Hepatocyte (in vitro differentiated cells): ENCODE data around the gene TAS2R20. TPM values are rescaled to one million over a fixed set of nuclear protein-coding genes. Genes with fewer than 3 reads are reported as not detected.

ENCODE experiments used
- DNase-seq: peaks from one replicate; pipeline ENCODE4 v3.0.0-alpha.2; 2016; ENCODE audit warnings: low spot score
- H2AFZ ChIP-seq: fragments of 200-600 bp; sonication (generic); 2 replicates; pipeline ENCODE4 v1.6.0; 2016; ENCODE audit warnings: antibody characterized with exemption, mild to moderate bottlenecking
- H3K27ac ChIP-seq: fragments of 200-600 bp; sonication (generic); 2 replicates; pipeline ENCODE4 v1.5.1; 2016; ENCODE audit warnings: mild to moderate bottlenecking
- H3K27me3 ChIP-seq: fragments of 200-600 bp; sonication (generic); 2 replicates; pipeline ENCODE4 v1.6.1; 2016
- H3K36me3 ChIP-seq: fragments of 200-600 bp; sonication (generic); replicated peaks from 2 replicates; pipeline ENCODE4 v1.5.1; 2016; ENCODE audit warnings: low read depth; ENCODE audit not compliant: insufficient read depth
- H3K4me1 ChIP-seq: fragments of 200-600 bp; sonication (generic); 2 replicates; pipeline ENCODE4 v1.5.1; 2016; ENCODE audit warnings: mild to moderate bottlenecking, moderate library complexity; ENCODE audit not compliant: insufficient read depth
- H3K4me2 ChIP-seq: fragments of 200-600 bp; sonication (generic); 2 replicates; pipeline ENCODE4 v1.6.0; 2016
- H3K4me3 ChIP-seq: fragments of 200-600 bp; sonication (generic); 2 replicates; pipeline ENCODE4 v1.5.1; 2016; ENCODE audit warnings: mild to moderate bottlenecking
- H3K79me2 ChIP-seq: fragments of 200-600 bp; sonication (generic); 2 replicates; pipeline ENCODE4 v1.6.0; 2017; ENCODE audit warnings: mild to moderate bottlenecking
- H3K9me2 ChIP-seq: fragments of 200-600 bp; sonication (generic); replicated peaks from 2 replicates; pipeline ENCODE4 v1.6.0; 2017; ENCODE audit warnings: mild to moderate bottlenecking; ENCODE audit not compliant: insufficient read depth
- H3K9me3 ChIP-seq: fragments of 200-600 bp; sonication (generic); 2 replicates; pipeline ENCODE4 v1.5.1; 2016; ENCODE audit warnings: low read depth, mild to moderate bottlenecking
- H4K20me1 ChIP-seq: fragments of 200-600 bp; sonication (generic); 2 replicates; pipeline ENCODE4 v1.6.0; 2016; ENCODE audit warnings: mild to moderate bottlenecking; ENCODE audit not compliant: insufficient read depth, poor library complexity, severe bottlenecking
- CTCF ChIP-seq: fragments of 200-600 bp; sonication (generic); IDR thresholded peaks from 2 replicates; pipeline ENCODE4 v1.5.1; 2016; ENCODE audit warnings: antibody characterized with exemption, mild to moderate bottlenecking; ENCODE audit not compliant: poor library complexity
- EZH2 ChIP-seq: fragments of 200-600 bp; sonication (generic); IDR thresholded peaks from 2 replicates; pipeline ENCODE4 v1.6.1; 2016; ENCODE audit warnings: antibody characterized with exemption, mild to moderate bottlenecking, borderline replicate concordance
- EZH2phosphoT487 ChIP-seq: fragments of 200-600 bp; sonication (generic); IDR thresholded peaks from one replicate; pipeline ENCODE4 v1.6.1; 2018; ENCODE audit warnings: antibody characterized with exemption, mild to moderate bottlenecking, low read depth, moderate library complexity; ENCODE audit not compliant: unreplicated experiment, severe bottlenecking
- WGBS: methylation state at CpG from one replicate; pipeline ENCODE4 v1.1.6; 2016; ENCODE audit warnings: low lambda C conversion rate; ENCODE audit errors: missing lambda C conversion rate; 5-methylcytosine and 5-hydroxymethylcytosine counted together
- polyA plus RNA-seq: library from polyadenylated mRNA; unstranded; fragments of >200 nt; fragmentation: Nextera tagmentation; extraction: Ambion mirVana; gene quantifications from 2 replicates; pipeline ENCODE4 v1.2.1, GENCODE V29; 2016
- total RNA-seq: library from RNA; depleted of rRNA; stranded (reverse); fragments of >200 nt; gene quantifications from 2 replicates; pipeline ENCODE4 v1.2.3, GENCODE V29; 2014

Gene TAS2R20
- total and polyA plus RNA-seq, 2 experiments from 2014 or later = 0.41 to 6.3 TPM

GRCh38 chr12:10994307-10994706, 3.8 kb downstream of the TAS2R20 start:
- Histone ChIP-seq H3K4me1 (no peaks in the 10 kb centered on the region), H3K27ac (no peak overlapping the region), H3K4me2 (no peak overlapping the region), H3K27me3 (no peaks in the 10 kb centered on the region), H3K4me3 (no peak overlapping the region), H2AFZ (no peak overlapping the region), H3K79me2 (no peaks in the 10 kb centered on the region), H3K9me2 (no peaks in the 10 kb centered on the region), H3K9me3 (peaks cover 10% of the 10 kb centered on the region), H3K36me3 (no peaks in the 10 kb centered on the region), H4K20me1 (no peaks in the 10 kb centered on the region)
- DNase-seq = no peak
- no peak for TF ChIP-seq EZH2phosphoT487
- no peak for TF ChIP-seq CTCF
- TF ChIP-seq EZH2 = no peak
- WGBS = 97% methylated on average over 3 of the region's 3 CpGs

- Histone ChIP-seq H3K79me2 (no peaks in the 10 kb centered on the region), H3K27ac (no peak overlapping the region), H3K4me1 (no peaks in the 10 kb centered on the region), H3K4me3 (no peak overlapping the region), H3K4me2 (no peak overlapping the region), H4K20me1 (no peaks in the 10 kb centered on the region), H3K36me3 (no peaks in the 10 kb centered on the region), H3K27me3 (no peaks in the 10 kb centered on the region), H2AFZ (no peak overlapping the region), H3K9me2 (no peaks in the 10 kb centered on the region), H3K9me3 (peaks cover 10% of the 10 kb centered on the region)
- TF ChIP-seq CTCF (no peak), EZH2phosphoT487 (no peak), EZH2 (no peak)
- no peak for DNase-seq
- 96% methylated on average over 2 of the region's 2 CpGs for WGBS
Measured at GRCh38 chr12:10989107-10989506, 9.0 kb downstream of the TAS2R20 start.

GRCh38 chr12:10986812-10987211, 11.3 kb downstream of the TAS2R20 start, which contains the start of gene TAS2R50:
Gene TAS2R50, minus strand, starts transcription at chr12:10986912. Its CDS starts 52 bp downstream, at chr12:10986860.
- no peaks in the 10 kb centered on the region for H3K36me3 ChIP-seq
- H3K9me2 ChIP-seq = no peaks in the 10 kb centered on the region
- H3K4me1 ChIP-seq = no peaks in the 10 kb centered on the region
- H3K4me2 ChIP-seq = no peak within 1 kb of the TSS
- H3K4me3 ChIP-seq = no peak within 1 kb of the TSS
- no peak for TF ChIP-seq EZH2phosphoT487
- TF ChIP-seq EZH2 = no peak
- no peaks in the 10 kb centered on the region for H3K27me3 ChIP-seq
- WGBS = 50% methylated on average over 2 of the region's 2 CpGs
- no peaks in the 10 kb centered on the region for H4K20me1 ChIP-seq
- DNase-seq = no peak
- H3K9me3 ChIP-seq = peaks cover 10% of the 10 kb centered on the region
- H3K79me2 ChIP-seq = no peaks in the 10 kb centered on the region
- H2AFZ ChIP-seq = no peak within 1 kb of the TSS
- no peak within 1 kb of the TSS for H3K27ac ChIP-seq

- no peak for DNase-seq
- no peak overlapping the region for H3K27ac ChIP-seq
- H3K4me1 ChIP-seq = no peaks in the 10 kb centered on the region
- H3K4me3 ChIP-seq = no peak overlapping the region
- WGBS = 95% methylated on average over 5 of the region's 5 CpGs
- TF ChIP-seq EZH2 = no peak
- TF ChIP-seq EZH2phosphoT487 = no peak
- TF ChIP-seq CTCF = no peak
- peaks cover 11% of the 10 kb centered on the region for H3K79me2 ChIP-seq
- no peak overlapping the region for H2AFZ ChIP-seq
- no peaks in the 10 kb centered on the region for H3K36me3 ChIP-seq
- H3K4me2 ChIP-seq = no peak overlapping the region
- H3K9me2 ChIP-seq = no peaks in the 10 kb centered on the region
- no peaks in the 10 kb centered on the region for H3K27me3 ChIP-seq
- H3K9me3 ChIP-seq = no peaks in the 10 kb centered on the region
- no peaks in the 10 kb centered on the region for H4K20me1 ChIP-seq
Measured at GRCh38 chr12:10982244-10982643, 15.9 kb downstream of the TAS2R20 start.
